ENCODE measurements around the gene NRXN3. TPM values are rescaled to one million over a fixed set of nuclear protein-coding genes. Genes with fewer than 3 reads are reported as not detected.

The NRXN3 gene
- total RNA-seq, 1 experiment from 2014 or later: 1.1 TPM

GRCh38 chr14:78220273-78220672 is 50.1 kb downstream of the NRXN3 start:
- Histone ChIP-seq H3K79me2 (ENCODE audit: low read length) (no peaks in the 10 kb centered on the region), H3K4me2 (ENCODE audit: low read length) (no peak overlapping the region), H3K4me1 (ENCODE audit: insufficient read depth, low read length) (no peaks in the 10 kb centered on the region), H3K27ac (ENCODE audit: low read length) (no peak overlapping the region), H3K27me3 (ENCODE audit: low read length) (no peaks in the 10 kb centered on the region), H3K9ac (ENCODE audit: low read length) (no peak overlapping the region), H3K9me3 (ENCODE audit: low read length) (no peaks in the 10 kb centered on the region), H3K4me3 (ENCODE audit: low read length) (no peak overlapping the region), H3K36me3 (ENCODE audit: low read depth, low read length) (no peaks in the 10 kb centered on the region), H3K9me2 (replicated peaks; ENCODE audit: low read length) (no peaks in the 10 kb centered on the region), H2AFZ (ENCODE audit: low read length) (no peak overlapping the region), H3F3A (ENCODE audit: low read length, unreplicated experiment) (no peaks in the 10 kb centered on the region), H4K20me1 (ENCODE audit: low read length) (no peaks in the 10 kb centered on the region)
- ChIA-PET CTCF (no interaction called here), POLR2A (ENCODE audit: unreplicated experiment) (no interaction called here)
- DNase-seq (no peak), ATAC-seq (no peak)
- BruUV-seq (replicated peaks): no TSS peak
- intact Hi-C loops (cut with micrococcal nuclease): no loop called here
- TF ChIP-seq EZH2 (IDR thresholded peaks at IDR 0.05; ENCODE audit: low read length, unreplicated experiment) (no peak), EZH2phosphoT487 (IDR thresholded peaks at IDR 0.05; ENCODE audit: borderline replicate concordance, low read length) (no peak), CTCF (conservative IDR thresholded peaks at IDR 0.05; ENCODE audit: low read depth, low read length) (no peak)

- ChIA-PET POLR2A (ENCODE audit: unreplicated experiment) (no interaction called here), CTCF (no interaction called here)
- Histone ChIP-seq H3K4me2 (ENCODE audit: low read length) (no peak overlapping the region), H2AFZ (ENCODE audit: low read length) (no peak overlapping the region), H3K4me3 (ENCODE audit: low read length) (no peak overlapping the region), H3F3A (ENCODE audit: low read length, unreplicated experiment) (no peaks in the 10 kb centered on the region), H3K79me2 (ENCODE audit: low read length) (no peaks in the 10 kb centered on the region), H3K27ac (ENCODE audit: low read length) (no peak overlapping the region), H3K9me2 (replicated peaks; ENCODE audit: low read length) (no peaks in the 10 kb centered on the region), H4K20me1 (ENCODE audit: low read length) (no peaks in the 10 kb centered on the region), H3K27me3 (ENCODE audit: low read length) (no peaks in the 10 kb centered on the region), H3K9ac (ENCODE audit: low read length) (no peak overlapping the region), H3K36me3 (ENCODE audit: low read depth, low read length) (no peaks in the 10 kb centered on the region), H3K4me1 (ENCODE audit: insufficient read depth, low read length) (no peaks in the 10 kb centered on the region), H3K9me3 (ENCODE audit: low read length) (no peaks in the 10 kb centered on the region)
- BruUV-seq (replicated peaks): no TSS peak
- ATAC-seq (no peak), DNase-seq (no peak)
- TF ChIP-seq EZH2phosphoT487 (IDR thresholded peaks at IDR 0.05; ENCODE audit: borderline replicate concordance, low read length) (no peak), EZH2 (IDR thresholded peaks at IDR 0.05; ENCODE audit: low read length, unreplicated experiment) (no peak), CTCF (conservative IDR thresholded peaks at IDR 0.05; ENCODE audit: low read depth, low read length) (no peak)
- intact Hi-C loops (cut with micrococcal nuclease): no loop called here
Measured at GRCh38 chr14:78222746-78223145, 52.6 kb downstream of the NRXN3 start.

- H4K20me1 ChIP-seq (ENCODE audit: low read length): no peaks in the 10 kb centered on the region
- no peaks in the 10 kb centered on the region for H3K36me3 ChIP-seq (ENCODE audit: low read depth, low read length)
- ATAC-seq (no peak), DNase-seq (no peak)
- TF ChIP-seq EZH2phosphoT487 (IDR thresholded peaks at IDR 0.05; ENCODE audit: borderline replicate concordance, low read length): no peak
- TF ChIP-seq EZH2 (IDR thresholded peaks at IDR 0.05; ENCODE audit: low read length, unreplicated experiment): no peak
- peak; percentile 17; the same call in 1 of the 2 replicates for TF ChIP-seq CTCF (conservative IDR thresholded peaks at IDR 0.05; ENCODE audit: low read depth, low read length)
- ChIA-PET CTCF (no interaction called here), POLR2A (ENCODE audit: unreplicated experiment) (no interaction called here)
- intact Hi-C loops (cut with micrococcal nuclease): no loop called here
- no peak overlapping the region for H3K9ac ChIP-seq (ENCODE audit: low read length)
- no peak overlapping the region for H3K4me2 ChIP-seq (ENCODE audit: low read length)
- no peaks in the 10 kb centered on the region for H3K9me2 ChIP-seq (replicated peaks; ENCODE audit: low read length)
- no peaks in the 10 kb centered on the region for H3K79me2 ChIP-seq (ENCODE audit: low read length)
- H3K4me1 ChIP-seq (ENCODE audit: insufficient read depth, low read length): no peaks in the 10 kb centered on the region
- H3K9me3 ChIP-seq (ENCODE audit: low read length): no peaks in the 10 kb centered on the region
- no peak overlapping the region for H3K27ac ChIP-seq (ENCODE audit: low read length)
- H3K4me3 ChIP-seq (ENCODE audit: low read length): no peak overlapping the region
- no peaks in the 10 kb centered on the region for H3F3A ChIP-seq (ENCODE audit: low read length, unreplicated experiment)
- H2AFZ ChIP-seq (ENCODE audit: low read length): no peak overlapping the region
- no peaks in the 10 kb centered on the region for H3K27me3 ChIP-seq (ENCODE audit: low read length)
- BruUV-seq (replicated peaks): no TSS peak
Measured at GRCh38 chr14:78227248-78228077, 57.3 kb downstream of the NRXN3 start.
